Thyroid gland (tissue), 4 donors: ENCODE measurements around the gene SORL1.

Source experiments
- POLR2A ChIP-seq, 2 donors: fragments of 450-650 bp; IDR thresholded peaks; one replicate each; pipeline ENCODE4 v1.6.1; 2017; ENCODE audit warnings: antibody characterized with exemption in 2 of 2, mild to moderate bottlenecking in 2 of 2, moderate library complexity in 1 of 2
- TF ChIP-seq, protein P1 (sequence below), 6 experiments: fragments of 200-600 bp in 3 of 6; fragments of 450-650 bp in 3 of 6; sonication (generic) in 3 of 6; IDR thresholded peaks; one replicate each; pipeline ENCODE4 v1.5.1; 2016 to 2019; ENCODE audit warnings: antibody characterized with exemption in 6 of 6, mild to moderate bottlenecking in 2 of 6, inconsistent platforms in 1 of 6, moderate library complexity in 1 of 6

DNA sequence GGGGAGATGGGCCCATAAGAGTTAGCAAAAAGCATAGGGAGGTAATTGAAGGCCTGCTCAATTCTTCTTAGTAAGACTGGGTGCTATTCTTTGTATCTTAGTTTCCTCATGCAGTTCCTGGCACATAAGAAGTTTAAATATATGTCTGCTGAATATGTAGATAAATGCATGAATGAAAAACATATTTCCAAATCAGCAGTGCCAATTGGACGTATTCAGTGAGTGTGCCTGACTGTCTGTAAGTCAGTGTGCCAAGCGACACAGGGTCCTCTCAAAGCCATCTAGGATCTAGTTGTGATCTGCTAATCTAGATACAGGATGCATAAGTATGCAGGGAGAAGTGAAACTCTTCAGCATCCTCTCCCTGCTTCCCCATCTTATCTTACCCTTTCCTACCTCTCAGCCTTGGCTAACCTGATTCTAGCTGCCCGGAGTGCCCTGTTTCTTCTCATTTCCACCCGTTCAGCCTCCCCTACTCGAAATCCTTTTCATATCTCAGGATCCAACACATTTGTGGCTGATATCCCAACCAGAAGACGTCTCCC lies 91.8 kb downstream of the SORL1 start:
- TF ChIP-seq, protein P1, sequence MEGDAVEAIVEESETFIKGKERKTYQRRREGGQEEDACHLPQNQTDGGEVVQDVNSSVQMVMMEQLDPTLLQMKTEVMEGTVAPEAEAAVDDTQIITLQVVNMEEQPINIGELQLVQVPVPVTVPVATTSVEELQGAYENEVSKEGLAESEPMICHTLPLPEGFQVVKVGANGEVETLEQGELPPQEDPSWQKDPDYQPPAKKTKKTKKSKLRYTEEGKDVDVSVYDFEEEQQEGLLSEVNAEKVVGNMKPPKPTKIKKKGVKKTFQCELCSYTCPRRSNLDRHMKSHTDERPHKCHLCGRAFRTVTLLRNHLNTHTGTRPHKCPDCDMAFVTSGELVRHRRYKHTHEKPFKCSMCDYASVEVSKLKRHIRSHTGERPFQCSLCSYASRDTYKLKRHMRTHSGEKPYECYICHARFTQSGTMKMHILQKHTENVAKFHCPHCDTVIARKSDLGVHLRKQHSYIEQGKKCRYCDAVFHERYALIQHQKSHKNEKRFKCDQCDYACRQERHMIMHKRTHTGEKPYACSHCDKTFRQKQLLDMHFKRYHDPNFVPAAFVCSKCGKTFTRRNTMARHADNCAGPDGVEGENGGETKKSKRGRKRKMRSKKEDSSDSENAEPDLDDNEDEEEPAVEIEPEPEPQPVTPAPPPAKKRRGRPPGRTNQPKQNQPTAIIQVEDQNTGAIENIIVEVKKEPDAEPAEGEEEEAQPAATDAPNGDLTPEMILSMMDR (IDR thresholded peaks at IDR 0.05): no peak
- TF ChIP-seq POLR2A (IDR thresholded peaks at IDR 0.05): no peak
